HEK293 (cell line): ENCODE results near the gene TUBE1.

Source experiments
- CTCF ChIA-PET: fragments of 350-600 bp; formaldehyde crosslinking; extraction: SDS; loops from one replicate; lab custom pipeline; 2021; ENCODE audit warnings: antibody characterized with exemption; lab: Yijun Ruan, JAX
- POLR2A ChIA-PET: fragments of 300-600 bp; formaldehyde crosslinking; extraction: SDS; loops from one replicate; lab custom pipeline; 2020; ENCODE audit warnings: antibody characterized with exemption, inconsistent platforms; lab: Yijun Ruan, JAX
- H3K27ac ChIP-seq: fragments of 200-500 bp; sonication (Bioruptor generic); 2 replicates; pipeline ENCODE4 v1.5.1; 2014; ENCODE audit warnings: low read depth, low read length, control low read depth, inconsistent platforms; ENCODE audit errors: extremely low read depth
- H3K36me3 ChIP-seq, 2 experiments: fragments of 200-500 bp in 1 of 2; sonication (Bioruptor generic) in 1 of 2; 1 replicate in 1 of 2; 2 replicates in 1 of 2; pipeline ENCODE4 v1.5.1; 2014 to 2017; ENCODE audit warnings: inconsistent platforms in 2 of 2, low read length in 2 of 2; ENCODE audit not compliant: control insufficient read depth in 2 of 2, insufficient read depth in 1 of 2
- H3K4me1 ChIP-seq: fragments of 200-500 bp; sonication (Bioruptor generic); 2 replicates; pipeline ENCODE4 v1.5.1; 2014; ENCODE audit warnings: mild to moderate bottlenecking, low read length, inconsistent platforms; ENCODE audit not compliant: control insufficient read depth, insufficient read depth
- H3K4me3 ChIP-seq: 2 replicates; pipeline ENCODE4 v1.5.1; 2011; ENCODE audit warnings: low read depth, mild to moderate bottlenecking, control low read depth, low read length, moderate library complexity
- H3K9me3 ChIP-seq: fragments of 200-500 bp; sonication (Bioruptor generic); 2 replicates; pipeline ENCODE4 v1.5.1; 2014; ENCODE audit warnings: low read depth, low read length, inconsistent platforms; ENCODE audit not compliant: control insufficient read depth, insufficient read depth
- KLF1 ChIP-seq: fragments of 450-650 bp; formaldehyde crosslinking; IDR thresholded peaks from 2 replicates; pipeline ENCODE4 v1.5.1; 2016; ENCODE audit warnings: missing biosample characterization, missing genetic modification characterization
- REST ChIP-seq: fragments of 450-650 bp; formaldehyde crosslinking; IDR thresholded peaks from 2 replicates; pipeline ENCODE4 v1.5.1; 2016; ENCODE audit warnings: missing biosample characterization, missing genetic modification characterization
- SCRT1 ChIP-seq: fragments of 450-650 bp; formaldehyde crosslinking; IDR thresholded peaks from 2 replicates; pipeline ENCODE4 v1.5.1; 2016; ENCODE audit warnings: missing biosample characterization, missing genetic modification characterization, borderline replicate concordance
- SCRT2 ChIP-seq: fragments of 450-650 bp; formaldehyde crosslinking; IDR thresholded peaks from 2 replicates; pipeline ENCODE4 v1.5.1; 2016; ENCODE audit warnings: missing biosample characterization, missing genetic modification characterization
- SETDB1 ChIP-seq: IDR thresholded peaks from one replicate; pipeline ENCODE4 v1.6.1; 2017; ENCODE audit warnings: mild to moderate bottlenecking, low read length, moderate library complexity, mixed read lengths; ENCODE audit not compliant: insufficient read length
- ZBTB1 ChIP-seq: fragments of 450-650 bp; formaldehyde crosslinking; IDR thresholded peaks from 2 replicates; pipeline ENCODE4 v1.5.1; 2016; ENCODE audit warnings: missing biosample characterization, missing genetic modification characterization
- ZBTB48 ChIP-seq: fragments of 450-650 bp; formaldehyde crosslinking; IDR thresholded peaks from 2 replicates; pipeline ENCODE4 v1.5.1; 2016; ENCODE audit warnings: missing biosample characterization, missing genetic modification characterization
- ZIC2 ChIP-seq: fragments of 450-650 bp; formaldehyde crosslinking; IDR thresholded peaks from 2 replicates; pipeline ENCODE4 v1.5.1; 2016; ENCODE audit warnings: missing biosample characterization, missing genetic modification characterization
- ZNF132 ChIP-seq: fragments of 450-650 bp; formaldehyde crosslinking; IDR thresholded peaks from 2 replicates; pipeline ENCODE4 v1.5.1; 2017; ENCODE audit warnings: missing biosample characterization, missing genetic modification characterization, borderline replicate concordance
- ZNF169 ChIP-seq: fragments of 450-650 bp; formaldehyde crosslinking; IDR thresholded peaks from 2 replicates; pipeline ENCODE4 v1.5.1; 2016; ENCODE audit warnings: missing biosample characterization, missing genetic modification characterization
- ZNF175 ChIP-seq: fragments of 450-650 bp; formaldehyde crosslinking; IDR thresholded peaks from 2 replicates; pipeline ENCODE4 v1.5.1; 2016; ENCODE audit warnings: missing biosample characterization, missing genetic modification characterization
- ZNF274 ChIP-seq, 2 experiments: fragments of 200-500 bp in 1 of 2; fragments of 450-650 bp in 1 of 2; sonication (Bioruptor generic) in 1 of 2; formaldehyde crosslinking in 1 of 2; IDR thresholded peaks; 2 replicates each; pipeline versions ENCODE4 v1.5.1 to v1.6.1; 2014 to 2016; ENCODE audit warnings: borderline replicate concordance in 1 of 2, inconsistent platforms in 1 of 2, low read length in 1 of 2, missing biosample characterization in 1 of 2, missing genetic modification characterization in 1 of 2
- ZNF280C ChIP-seq: fragments of 450-650 bp; formaldehyde crosslinking; IDR thresholded peaks from 2 replicates; pipeline ENCODE4 v1.5.1; 2016; ENCODE audit warnings: missing biosample characterization, missing genetic modification characterization
- ZNF292 ChIP-seq: fragments of 450-650 bp; formaldehyde crosslinking; IDR thresholded peaks from 2 replicates; pipeline ENCODE4 v1.5.1; 2016; ENCODE audit warnings: low read depth, missing biosample characterization, missing genetic modification characterization, borderline replicate concordance
- ZNF350 ChIP-seq: fragments of 450-650 bp; formaldehyde crosslinking; IDR thresholded peaks from 2 replicates; pipeline ENCODE4 v1.5.0; 2017; ENCODE audit warnings: missing biosample characterization, mild to moderate bottlenecking, missing genetic modification characterization
- ZNF391 ChIP-seq: fragments of 450-650 bp; formaldehyde crosslinking; IDR thresholded peaks from 2 replicates; pipeline ENCODE4 v1.5.1; 2016; ENCODE audit warnings: low read depth, missing biosample characterization, missing genetic modification characterization, borderline replicate concordance
- ZNF423 ChIP-seq: fragments of 450-650 bp; formaldehyde crosslinking; IDR thresholded peaks from 2 replicates; pipeline ENCODE4 v1.5.1; 2016; ENCODE audit warnings: missing biosample characterization, missing genetic modification characterization
- ZNF623 ChIP-seq: fragments of 450-650 bp; formaldehyde crosslinking; IDR thresholded peaks from 2 replicates; pipeline ENCODE4 v1.5.1; 2016; ENCODE audit warnings: missing biosample characterization, missing genetic modification characterization
- ZNF654 ChIP-seq: fragments of 450-650 bp; formaldehyde crosslinking; IDR thresholded peaks from 2 replicates; pipeline ENCODE4 v1.5.1; 2016; ENCODE audit warnings: low read depth, missing biosample characterization, missing genetic modification characterization
- ZNF707 ChIP-seq: fragments of 450-650 bp; formaldehyde crosslinking; IDR thresholded peaks from 2 replicates; pipeline ENCODE4 v1.5.1; 2016; ENCODE audit warnings: missing biosample characterization, missing genetic modification characterization
- ZNF791 ChIP-seq: fragments of 450-650 bp; formaldehyde crosslinking; IDR thresholded peaks from 2 replicates; pipeline ENCODE4 v1.5.1; 2016; ENCODE audit warnings: missing biosample characterization, missing genetic modification characterization
- ZSCAN5A ChIP-seq: fragments of 450-650 bp; formaldehyde crosslinking; IDR thresholded peaks from 2 replicates; pipeline ENCODE4 v1.5.1; 2016; ENCODE audit warnings: missing biosample characterization, missing genetic modification characterization

Gene TUBE1

GRCh38 chr6:112087136-112087911, at the start of gene TUBE1, which contains the start of gene FAM229B (continued):
- TF ChIP-seq ZNF391 (tag by site-specific recombination), result no peak; the same call in 1 of the 2 replicates
- peak; percentile 96 for TF ChIP-seq ZBTB48 (tag by site-specific recombination)
- no peak for TF ChIP-seq KLF1 (tag by site-specific recombination)
- TF ChIP-seq REST (tag by site-specific recombination), result peak; percentile 76; the same call in 1 of the 2 replicates
- no peak for TF ChIP-seq ZNF169 (tag by site-specific recombination)
- no peak for TF ChIP-seq ZNF623
- TF ChIP-seq ZNF280C, result no peak
- TF ChIP-seq ZSCAN5A (tag by site-specific recombination), result no peak
- no peak for TF ChIP-seq SETDB1
- no peak for TF ChIP-seq ZNF350 (tag by site-specific recombination)
- no peak for TF ChIP-seq ZNF654 (tag by site-specific recombination)

GRCh38 chr6:112130878-112131277, 43.6 kb upstream of the TUBE1 start:
- POLR2A ChIA-PET, result no interaction called here
- peaks cover 11% of the 10 kb centered on the region in 2 experiments; a peak in 2 of 3 replicates for H3K36me3 ChIP-seq
- H3K4me3 ChIP-seq, result no peak overlapping the region
- H3K9me3 ChIP-seq, result no peaks in the 10 kb centered on the region
- no peaks in the 10 kb centered on the region for H3K4me1 ChIP-seq
- TF ChIP-seq ZNF791 (tag by site-specific recombination) (no peak), ZNF175 (tag by site-specific recombination) (no peak), ZIC2 (tag by site-specific recombination) (no peak), ZBTB1 (tag by site-specific recombination) (no peak), ZNF423 (tag by site-specific recombination) (no peak), ZNF292 (tag by site-specific recombination) (no peak), ZNF707 (tag by site-specific recombination) (no peak), SCRT2 (tag by site-specific recombination) (no peak), ZNF132 (tag by site-specific recombination) (no peak), SCRT1 (tag by site-specific recombination) (no peak), ZNF274 (IDR thresholded peaks at IDR 0.05; ENCODE audit: low read length) (no peak), ZNF274 (tag by site-specific recombination; IDR thresholded peaks at IDR 0.05; ENCODE audit: borderline replicate concordance) (no peak)
- CTCF ChIA-PET, result interaction anchor here (0.8 to 1.0 kb wide), 2 partner anchors 31 to 44 kb away, joined by 3 read pairs; partner anchors contain the start of genes FAM229B and TUBE1
- H3K27ac ChIP-seq, result no peak overlapping the region
